Vein endothelial cell (primary cell): ENCODE measurements around the gene ATP6V0E1. TPM values are rescaled to one million over a fixed set of nuclear protein-coding genes. Genes with fewer than 3 reads are reported as not detected.

ENCODE experiments used
- small RNA-seq: library from RNA; depleted of rRNA; stranded (forward); fragments of <200 nt; gene quantifications from one replicate; pipeline ENCODE3, GENCODE V24; 2012
- total RNA-seq: library from RNA; depleted of rRNA; stranded (reverse); fragments of >200 nt; gene quantifications from 2 replicates; pipeline ENCODE4 v1.2.3, GENCODE V29; 2012

The ATP6V0E1 gene
- total RNA-seq = 162 and 172 TPM in 2 replicates

DNA sequence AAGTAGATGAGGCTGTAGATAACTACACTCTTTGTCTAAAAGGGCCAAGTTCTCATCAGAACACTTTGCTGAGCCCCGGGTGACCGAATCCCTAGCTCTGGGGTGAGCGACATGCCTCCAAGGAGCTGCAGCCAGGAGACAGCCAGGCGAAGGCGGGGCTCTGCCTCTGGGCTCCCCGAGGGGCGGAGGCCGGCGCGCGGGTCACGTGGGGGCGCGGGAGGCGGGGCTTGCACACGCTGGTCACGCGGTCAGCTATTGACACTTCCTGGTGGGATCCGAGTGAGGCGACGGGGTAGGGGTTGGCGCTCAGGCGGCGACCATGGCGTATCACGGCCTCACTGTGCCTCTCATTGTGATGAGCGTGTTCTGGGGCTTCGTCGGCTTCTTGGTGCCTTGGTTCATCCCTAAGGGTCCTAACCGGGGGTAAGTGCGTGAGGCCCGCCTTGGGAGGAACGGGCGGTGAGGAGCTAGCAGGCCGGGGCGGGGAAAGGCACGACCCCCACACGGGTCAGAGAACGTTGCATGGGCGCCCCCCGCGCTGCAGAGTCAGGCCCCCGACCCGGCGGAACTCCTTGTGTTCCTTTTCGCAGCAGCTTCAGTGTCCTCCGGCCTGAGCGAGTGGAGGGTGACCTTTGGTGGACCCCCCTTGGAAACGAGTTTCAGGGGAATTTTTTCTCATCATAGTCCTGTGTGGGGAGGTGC is at the start of gene ATP6V0E1:
TSS of gene ATP6V0E1 (plus strand) at position 230 of the 702 bp plus-strand sequence. CDS start at position 320, 90 bp downstream.

DNA sequence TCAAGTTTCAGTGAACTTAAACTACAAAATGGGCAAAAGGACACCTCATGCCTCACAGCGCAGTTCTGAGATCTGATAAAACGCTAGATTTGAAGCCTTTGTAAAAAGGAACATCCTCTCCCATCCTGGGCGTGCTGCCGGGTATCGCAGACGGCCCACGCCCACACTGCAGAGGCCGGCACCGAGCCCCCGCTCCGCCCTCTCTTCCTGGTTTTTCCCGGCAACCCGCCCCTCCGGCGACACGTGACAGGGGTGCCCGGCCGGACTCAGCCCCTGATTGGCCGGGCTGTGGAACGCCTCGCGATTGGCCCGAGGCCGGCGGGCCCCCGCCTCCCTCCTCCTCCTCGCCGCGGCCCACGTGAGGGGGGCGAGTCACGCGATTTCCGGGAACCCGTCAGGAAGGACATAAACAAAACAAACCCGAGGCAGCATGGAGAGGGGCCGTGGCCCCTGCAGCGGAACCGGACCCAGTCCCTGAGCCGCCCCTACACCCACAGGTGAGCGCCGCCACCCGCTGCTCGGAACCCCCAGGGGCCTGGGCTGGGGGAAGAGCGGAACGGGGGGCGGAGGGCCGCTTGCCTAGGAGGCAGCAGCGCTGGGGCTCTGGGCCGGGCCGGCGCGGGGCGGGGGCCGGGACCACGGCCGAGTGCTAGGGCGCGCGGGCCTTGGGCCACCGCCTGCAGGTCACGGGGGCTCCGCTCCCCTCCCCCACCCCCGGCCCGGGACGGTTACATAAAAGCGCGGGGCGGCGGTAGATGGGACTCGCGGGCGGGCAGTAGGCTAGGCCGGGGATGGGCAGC is 72.6 kb downstream of the ATP6V0E1 start, which contains the start of gene CREBRF:
TSS of gene CREBRF (plus strand) at position 370 of the 800 bp plus-strand sequence. CDS start 24,424 bp downstream, outside the sequence.

Small RNA genes within 50 kb of the gene (small RNA-seq; reads per million reads assigned to genes)
- gene RF00019 (not detected), gene SNORA74B (1,856 reads per million, percentile 100 among the genes with 10 or more reads in this experiment)

Other genes starting within 250 kb of the ATP6V0E1 start
- gene DUSP1, start 212.6 kb upstream of the ATP6V0E1 start, total RNA-seq = 92.5 and 128 TPM in 2 replicates
- 139 and 148 TPM in 2 replicates for gene ERGIC1, start 149.5 kb upstream of the ATP6V0E1 start, total RNA-seq
- gene RPL26L1, start 24.3 kb upstream of the ATP6V0E1 start, total RNA-seq = 38.9 and 42.9 TPM in 2 replicates
- 14.0 and 16.4 TPM in 2 replicates for gene CREBRF, start 72.6 kb downstream of the ATP6V0E1 start, total RNA-seq
- 18.8 and 20.9 TPM in 2 replicates for gene BNIP1, start 160.8 kb downstream of the ATP6V0E1 start, total RNA-seq